Measurements from ENCODE around the gene LPP.

GRCh38 chr3:188227442-188227841 lies 73.5 kb downstream of the LPP start:
- TF ChIP-seq CTCF (conservative IDR thresholded peaks at IDR 0.05) (no peak), EZH2 (IDR thresholded peaks at IDR 0.05; ENCODE audit: low read depth) (no peak)

Measured in PC-9 (cell line).